ENCODE measurements around the gene ACTN1. TPM values are rescaled to one million over a fixed set of nuclear protein-coding genes. Genes with fewer than 3 reads are reported as not detected.
"Not testable (repeated sequence)": the region's sequence is repeated elsewhere in the genome, so short reads cannot be mapped to it uniquely, and the experiment has no call there.

The ACTN1 gene
- total RNA-seq, 1 donor from 2014 or later: 12.2 TPM

GRCh38 chr14:68862954-68863594 is 116.0 kb downstream of the ACTN1 start:
- peak; percentile 58 for DNase-seq

GRCh38 chr14:68860771-68861170 is 118.3 kb downstream of the ACTN1 start:
- DNase-seq: no peak

GRCh38 chr14:68857516-68858070 is 121.5 kb downstream of the ACTN1 start:
- no peak for DNase-seq

GRCh38 chr14:68856572-68856971 is 122.5 kb downstream of the ACTN1 start:
- DNase-seq: no peak

GRCh38 chr14:68854421-68854820 is 124.7 kb downstream of the ACTN1 start:
- no peak for DNase-seq

GRCh38 chr14:68853749-68854148 is 125.4 kb downstream of the ACTN1 start:
- no peak for DNase-seq

- DNase-seq: not testable (repeated sequence)
These were observed 126.6 kb downstream of the ACTN1 start for GRCh38 chr14:68852493-68852892.

- DNase-seq: no peak
These were observed 128.0 kb downstream of the ACTN1 start for GRCh38 chr14:68851078-68851477.

- DNase-seq: no peak
These were observed 129.7 kb downstream of the ACTN1 start for GRCh38 chr14:68849416-68849815.

GRCh38 chr14:68848253-68848652 is 130.8 kb downstream of the ACTN1 start:
- DNase-seq: no peak

- not testable (repeated sequence) for DNase-seq
These were observed 131.5 kb downstream of the ACTN1 start for GRCh38 chr14:68847640-68848039.

- no peak for DNase-seq
These were observed 132.6 kb downstream of the ACTN1 start for GRCh38 chr14:68846466-68846865.

GRCh38 chr14:68844210-68844545 is 134.9 kb downstream of the ACTN1 start:
- DNase-seq: no peak

- peak; percentile 24 for DNase-seq
These were observed 135.5 kb downstream of the ACTN1 start for GRCh38 chr14:68843471-68844209.

GRCh38 chr14:68842298-68842697 is 136.8 kb downstream of the ACTN1 start:
- DNase-seq: no peak

GRCh38 chr14:68841016-68841809 is 137.9 kb downstream of the ACTN1 start:
- DNase-seq: no peak

- DNase-seq: no peak
These were observed 138.6 kb downstream of the ACTN1 start for GRCh38 chr14:68840454-68840853.

- no peak for DNase-seq
These were observed 143.0 kb downstream of the ACTN1 start for GRCh38 chr14:68836082-68836481.

GRCh38 chr14:68834816-68835215 is 144.3 kb downstream of the ACTN1 start:
- no peak for DNase-seq

GRCh38 chr14:68828698-68829097 is 150.4 kb downstream of the ACTN1 start:
- DNase-seq: no peak

GRCh38 chr14:68825729-68826128 is 153.4 kb downstream of the ACTN1 start:
- no peak for DNase-seq

GRCh38 chr14:68824517-68825347 is 154.4 kb downstream of the ACTN1 start:
- DNase-seq: peak; percentile 28

Measured in occipital lobe (tissue), 2 donors.